Bone marrow (tissue), 2 donors: ENCODE results near the gene SETD1A.
A peak's percentile ranks its signal among the peaks of the same experiment; 100 is the strongest.

Experiments
- DNase-seq, 2 donors: peaks; one replicate each; lab custom pipeline; 2025; lab: John Stamatoyannopoulos, UW

Gene SETD1A

DNA sequence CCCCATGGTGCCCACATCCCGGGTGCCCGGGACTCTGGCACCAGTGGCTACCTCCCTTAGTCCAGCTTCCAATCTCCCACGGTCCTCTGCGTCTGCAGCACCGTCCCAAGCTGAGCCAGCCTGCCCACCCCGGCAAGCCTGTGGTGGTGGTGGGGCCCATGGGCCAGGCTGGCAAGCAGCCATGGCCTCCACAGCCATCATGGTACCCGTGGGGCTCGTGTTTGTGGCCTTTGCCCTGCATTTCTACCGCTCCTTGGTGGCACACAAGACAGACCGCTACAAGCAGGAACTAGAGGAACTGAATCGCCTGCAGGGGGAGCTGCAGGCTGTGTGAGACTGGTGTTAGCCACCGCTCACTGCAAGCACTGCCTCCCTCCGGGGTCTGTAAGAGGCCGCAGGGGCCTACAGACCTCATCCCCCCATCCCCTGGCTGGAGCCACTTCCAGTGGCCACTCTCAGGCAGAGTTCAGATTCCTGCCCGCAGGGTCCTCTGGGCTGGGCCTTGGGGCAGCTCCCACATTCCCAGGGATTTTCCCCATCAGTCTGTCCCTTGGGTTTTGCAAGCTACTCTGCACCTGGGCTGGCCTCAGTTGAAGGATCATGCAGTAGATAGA lies 3.9 kb upstream of the SETD1A start:
- peak; percentile 3 to 48 for DNase-seq

DNA sequence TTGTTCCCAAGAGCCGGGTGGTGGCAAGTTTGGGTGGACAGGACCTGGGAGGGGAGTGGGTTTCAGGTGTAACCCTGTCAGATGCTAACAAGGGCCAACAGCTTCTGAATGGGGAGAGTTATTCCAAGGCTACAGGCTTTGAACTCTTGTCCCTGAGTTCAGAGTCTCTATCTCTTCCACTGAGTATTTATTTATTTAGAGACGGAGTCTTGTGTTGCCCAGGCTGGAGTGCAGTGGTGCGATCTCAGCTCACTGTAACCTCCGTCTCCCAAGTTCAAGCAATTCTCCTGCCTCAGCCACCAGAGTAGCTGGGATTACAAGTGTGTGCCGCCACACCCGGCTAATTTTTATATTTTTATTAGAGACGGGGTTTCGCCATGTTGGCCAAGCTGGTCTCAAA lies 2.6 kb upstream of the SETD1A start:
- DNase-seq: no peak

DNA sequence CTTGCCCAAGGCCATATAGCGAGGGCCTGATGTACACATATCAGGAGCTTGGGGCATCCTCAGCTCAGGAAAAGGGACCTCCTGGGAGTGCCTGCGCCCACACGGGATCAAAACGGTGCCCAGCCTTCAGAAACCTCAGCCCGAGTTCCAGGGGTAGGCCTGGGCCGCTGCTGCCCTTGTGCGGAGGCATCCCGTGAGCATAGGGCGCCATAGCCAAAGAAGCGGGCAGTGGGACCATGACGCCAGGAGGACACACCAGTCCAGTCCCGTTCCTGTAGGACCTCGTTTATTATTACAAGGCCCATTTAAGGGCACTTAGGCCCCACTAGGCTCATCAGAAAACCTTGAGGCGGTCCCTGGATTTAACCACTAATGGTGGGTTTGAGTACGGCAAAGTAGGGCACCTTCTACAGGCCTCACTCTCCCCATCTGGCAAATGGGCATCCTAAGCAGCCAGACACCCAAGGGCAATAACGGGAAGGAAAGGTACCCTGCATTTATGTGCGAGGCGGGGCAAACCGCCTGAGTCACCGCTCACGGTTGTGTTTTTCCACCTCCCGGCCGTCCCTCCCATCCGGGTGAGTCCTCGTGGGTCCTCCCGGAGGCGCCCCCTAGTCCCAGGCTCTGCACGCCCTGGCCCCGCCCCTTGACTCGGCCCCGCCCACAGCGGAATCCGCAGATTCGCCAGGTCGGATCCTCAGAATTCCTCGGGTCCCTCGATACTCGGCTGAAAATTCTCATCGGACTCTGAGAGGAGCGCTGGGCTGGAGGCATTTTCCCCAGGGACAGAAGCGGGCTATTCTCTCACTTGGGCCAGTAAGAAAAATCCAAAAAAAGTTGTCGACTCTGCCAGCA lies 726 bp upstream of the SETD1A start:
- DNase-seq: peak; percentile 86 to 88

DNA sequence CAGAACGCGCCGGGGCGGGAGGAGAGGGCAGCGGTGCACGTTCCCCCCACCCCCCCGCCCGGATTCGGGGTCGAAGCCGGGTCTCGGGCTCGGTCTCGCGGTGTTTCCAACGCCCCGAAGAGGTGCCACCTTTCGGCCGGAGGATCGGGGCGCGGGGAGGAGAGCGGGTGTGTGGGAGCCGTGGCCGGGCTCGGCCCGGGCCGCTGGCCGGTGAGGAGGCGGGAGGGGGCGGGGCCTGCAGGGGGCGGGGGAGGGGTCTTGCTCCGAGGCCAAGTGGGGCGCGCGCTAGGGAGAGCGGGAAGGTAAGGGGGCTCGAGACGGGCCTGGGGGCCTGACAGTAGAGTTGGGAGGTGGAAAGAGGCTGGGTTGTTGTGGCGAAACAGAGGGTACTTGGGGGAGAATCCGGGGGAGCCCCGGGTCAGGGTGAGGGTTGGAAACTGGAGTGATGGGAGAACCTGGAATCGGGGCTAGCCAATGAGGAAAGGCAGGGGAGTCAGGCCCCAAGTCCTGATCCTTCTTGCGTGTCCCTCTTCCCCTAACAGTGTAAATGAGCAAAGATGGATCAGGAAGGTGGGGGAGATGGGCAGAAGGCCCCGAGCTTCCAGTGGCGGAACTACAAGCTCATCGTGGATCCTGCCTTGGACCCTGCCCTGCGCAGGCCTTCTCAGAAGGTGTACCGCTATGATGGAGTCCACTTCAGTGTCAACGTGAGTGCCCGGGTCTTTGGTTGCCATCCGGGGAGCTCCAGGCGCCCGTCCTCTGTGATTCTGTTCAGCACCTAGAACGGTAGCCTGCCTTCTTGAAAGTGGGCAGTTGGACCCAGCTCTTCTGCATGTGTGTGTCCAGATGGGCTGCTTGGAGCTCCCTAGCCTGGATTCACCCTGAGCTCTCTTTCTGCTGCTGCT lies 873 bp downstream of the SETD1A start:
- DNase-seq: no peak

DNA sequence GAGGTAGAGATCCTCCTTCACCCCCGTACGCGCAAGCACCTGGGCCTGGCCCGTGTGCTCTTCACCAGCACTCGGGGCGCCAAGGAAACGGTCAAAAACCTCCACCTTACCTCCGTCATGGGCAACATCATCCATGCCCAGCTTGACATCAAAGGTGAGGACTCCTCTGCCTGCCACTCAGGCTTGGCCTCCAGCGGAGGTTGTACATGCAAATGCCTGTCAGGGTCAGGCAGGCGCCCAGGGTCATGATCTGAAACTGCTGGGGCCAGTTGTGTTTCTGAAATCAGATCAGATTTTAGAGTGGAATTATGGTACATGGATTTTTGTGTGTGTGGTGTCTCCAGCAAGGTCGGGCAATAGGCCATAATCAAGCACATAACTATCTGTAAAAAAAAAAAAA lies 3.8 kb downstream of the SETD1A start:
- no peak for DNase-seq

DNA sequence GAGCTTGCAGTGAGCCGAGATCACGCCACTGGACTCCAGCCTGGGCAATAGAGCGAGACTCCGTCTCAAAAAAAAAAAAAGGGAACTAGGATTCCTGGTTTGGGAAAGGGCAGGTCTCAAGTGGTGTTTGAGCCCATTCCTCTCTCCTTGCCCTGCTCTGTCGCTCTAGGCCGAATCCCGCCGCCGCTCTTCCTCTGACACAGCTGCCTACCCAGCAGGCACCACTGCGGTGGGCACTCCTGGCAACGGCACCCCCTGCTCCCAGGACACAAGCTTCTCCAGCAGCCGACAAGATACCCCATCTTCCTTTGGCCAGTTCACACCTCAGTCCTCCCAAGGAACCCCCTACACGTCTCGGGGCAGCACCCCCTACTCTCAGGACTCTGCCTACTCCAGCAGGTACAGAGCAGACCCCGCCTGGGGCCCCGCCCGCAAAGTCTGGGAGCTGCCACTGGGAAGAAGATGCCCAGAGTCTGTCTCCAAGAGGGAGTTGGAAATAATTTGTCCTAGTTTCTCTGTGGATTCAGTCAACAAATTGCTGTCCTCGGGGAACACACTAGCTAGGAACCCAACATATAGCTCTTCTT lies 6.5 kb downstream of the SETD1A start:
- DNase-seq: no peak

DNA sequence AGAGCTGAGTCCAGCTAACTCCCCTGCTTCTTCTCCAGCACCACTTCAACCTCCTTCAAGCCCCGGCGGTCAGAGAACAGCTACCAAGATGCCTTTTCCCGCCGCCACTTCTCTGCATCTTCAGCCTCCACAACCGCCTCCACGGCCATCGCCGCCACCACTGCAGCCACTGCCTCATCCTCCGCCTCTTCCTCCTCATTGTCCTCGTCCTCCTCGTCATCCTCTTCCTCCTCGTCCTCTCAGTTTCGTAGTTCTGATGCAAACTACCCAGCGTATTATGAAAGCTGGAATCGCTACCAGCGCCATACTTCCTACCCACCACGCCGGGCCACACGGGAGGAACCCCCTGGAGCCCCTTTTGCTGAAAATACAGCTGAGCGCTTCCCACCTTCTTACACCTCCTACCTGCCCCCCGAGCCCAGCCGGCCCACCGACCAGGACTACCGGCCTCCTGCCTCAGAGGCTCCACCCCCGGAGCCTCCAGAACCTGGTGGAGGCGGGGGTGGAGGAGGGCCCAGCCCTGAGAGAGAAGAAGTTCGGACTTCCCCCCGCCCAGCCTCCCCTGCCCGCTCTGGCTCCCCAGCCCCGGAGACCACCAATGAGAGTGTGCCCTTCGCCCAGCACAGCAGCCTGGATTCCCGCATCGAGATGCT lies 7.1 kb downstream of the SETD1A start:
- no peak for DNase-seq

DNA sequence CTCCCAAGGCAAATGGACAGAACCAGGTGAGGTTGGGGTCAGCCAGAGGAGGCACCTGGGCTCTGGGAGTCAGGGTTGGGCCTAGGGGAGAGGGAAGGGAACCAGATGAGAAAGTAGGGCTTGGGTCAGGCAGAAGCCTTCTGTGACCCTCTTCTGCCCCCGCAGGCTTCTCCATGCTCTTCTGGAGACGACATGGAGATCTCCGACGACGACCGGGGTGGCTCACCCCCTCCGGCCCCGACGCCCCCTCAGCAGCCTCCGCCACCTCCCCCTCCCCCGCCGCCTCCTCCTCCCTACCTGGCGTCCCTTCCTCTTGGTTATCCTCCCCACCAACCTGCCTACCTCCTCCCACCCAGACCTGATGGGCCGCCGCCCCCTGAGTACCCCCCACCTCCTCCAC lies 7.9 kb downstream of the SETD1A start:
- DNase-seq: no peak

DNA sequence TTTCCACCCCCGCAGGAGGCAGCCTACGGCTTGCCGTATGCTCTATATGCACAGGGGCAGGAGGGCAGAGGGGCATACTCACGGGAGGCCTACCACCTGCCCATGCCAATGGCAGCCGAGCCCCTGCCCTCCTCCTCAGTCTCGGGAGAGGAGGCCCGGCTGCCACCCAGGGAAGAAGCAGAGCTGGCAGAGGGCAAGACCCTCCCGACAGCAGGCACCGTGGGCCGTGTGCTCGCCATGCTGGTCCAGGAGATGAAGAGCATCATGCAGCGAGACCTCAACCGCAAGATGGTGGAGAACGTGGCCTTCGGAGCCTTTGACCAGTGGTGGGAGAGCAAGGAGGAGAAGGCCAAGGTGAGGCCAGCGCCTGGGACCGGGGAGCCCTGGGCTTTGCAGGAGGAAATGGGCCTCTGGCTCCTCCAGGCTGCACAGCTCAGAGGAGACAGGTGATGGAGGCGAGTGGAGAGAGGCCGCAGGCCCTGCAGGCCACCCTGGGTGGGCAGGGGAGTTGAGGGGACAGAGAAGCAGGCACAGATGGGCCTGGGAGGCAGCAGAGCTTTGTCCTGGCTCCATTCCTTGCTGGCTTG lies 8.6 kb downstream of the SETD1A start:
- no peak for DNase-seq

DNA sequence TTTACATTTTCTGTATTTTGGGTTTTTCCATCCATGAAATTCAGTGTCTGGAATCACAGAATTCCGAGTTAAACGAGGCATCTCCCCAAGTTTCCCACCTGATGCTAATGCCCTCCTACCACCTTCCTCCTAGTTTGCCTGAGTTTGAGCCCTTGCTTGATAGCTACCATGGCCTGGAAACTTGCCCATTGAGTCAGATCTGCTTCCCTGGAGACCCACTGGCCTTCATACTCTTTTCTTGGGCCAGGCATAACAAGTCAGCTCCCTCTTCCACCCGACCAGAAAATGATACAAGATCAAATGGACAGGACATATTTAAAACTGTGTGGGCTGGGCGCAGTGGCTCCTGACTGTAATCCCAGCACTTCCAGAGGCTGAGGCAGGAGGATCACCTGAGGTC lies 10.2 kb downstream of the SETD1A start:
- no peak for DNase-seq

DNA sequence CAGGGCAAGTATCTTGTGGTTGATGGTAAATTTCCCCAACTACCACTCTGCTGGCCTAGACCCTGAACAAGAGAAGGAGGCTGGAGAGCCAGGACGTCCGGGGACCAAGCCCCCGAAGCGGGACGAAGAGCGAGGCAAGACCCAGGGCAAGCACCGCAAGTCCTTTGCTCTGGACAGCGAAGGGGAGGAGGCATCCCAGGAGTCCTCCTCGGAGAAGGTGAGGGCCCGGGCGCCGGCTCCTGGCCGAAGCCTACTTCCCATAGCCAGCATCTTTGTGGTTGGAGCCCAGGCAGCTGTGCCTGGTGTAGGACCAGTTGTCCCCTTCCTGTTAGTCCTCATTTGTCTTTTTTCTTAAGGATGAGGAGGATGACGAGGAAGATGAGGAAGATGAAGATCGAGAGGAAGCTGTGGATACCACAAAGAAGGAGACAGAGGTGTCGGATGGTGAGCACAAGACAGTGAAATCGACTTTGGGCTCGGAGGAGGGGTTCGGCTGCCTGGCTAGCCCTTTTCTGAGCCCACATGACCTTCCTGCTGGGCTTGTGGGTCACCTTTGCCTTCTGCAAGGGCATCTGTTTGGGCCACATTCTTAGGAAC lies 11.8 kb downstream of the SETD1A start:
- no peak for DNase-seq

DNA sequence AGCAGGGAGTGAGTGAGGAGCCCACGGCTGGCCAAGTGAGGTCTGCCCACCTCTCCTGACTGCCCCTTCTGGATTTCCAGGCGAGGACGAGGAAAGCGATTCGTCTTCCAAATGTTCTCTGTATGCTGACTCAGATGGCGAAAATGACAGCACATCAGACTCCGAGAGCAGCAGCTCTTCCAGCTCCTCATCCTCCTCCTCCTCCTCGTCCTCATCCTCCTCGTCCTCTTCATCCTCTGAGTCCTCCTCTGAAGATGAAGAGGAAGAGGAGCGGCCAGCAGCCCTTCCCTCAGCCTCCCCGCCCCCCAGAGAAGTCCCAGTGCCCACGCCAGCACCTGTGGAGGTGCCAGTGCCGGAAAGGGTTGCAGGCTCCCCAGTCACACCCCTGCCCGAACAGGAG lies 13.7 kb downstream of the SETD1A start:
- no peak for DNase-seq

DNA sequence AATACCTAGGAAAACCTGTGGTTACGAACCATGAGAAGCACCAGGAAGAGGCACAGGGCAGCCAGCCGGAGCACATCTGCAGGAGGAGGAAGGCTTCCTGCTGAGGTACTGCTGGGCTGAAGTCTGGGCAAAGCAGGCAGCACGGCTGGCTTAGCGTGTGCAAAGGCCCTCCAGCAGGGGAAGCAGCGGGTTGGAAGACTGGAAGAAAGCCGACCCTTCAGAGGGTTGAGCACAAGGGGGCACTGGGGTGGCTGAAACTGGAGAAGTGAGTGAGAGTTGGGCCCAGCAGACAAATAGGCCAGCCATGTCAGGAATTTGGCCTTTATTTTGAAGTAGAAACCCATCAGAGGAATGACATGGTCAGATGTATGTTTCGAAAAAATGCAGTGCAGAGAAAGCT lies 15.3 kb downstream of the SETD1A start:
- no peak for DNase-seq

DNA sequence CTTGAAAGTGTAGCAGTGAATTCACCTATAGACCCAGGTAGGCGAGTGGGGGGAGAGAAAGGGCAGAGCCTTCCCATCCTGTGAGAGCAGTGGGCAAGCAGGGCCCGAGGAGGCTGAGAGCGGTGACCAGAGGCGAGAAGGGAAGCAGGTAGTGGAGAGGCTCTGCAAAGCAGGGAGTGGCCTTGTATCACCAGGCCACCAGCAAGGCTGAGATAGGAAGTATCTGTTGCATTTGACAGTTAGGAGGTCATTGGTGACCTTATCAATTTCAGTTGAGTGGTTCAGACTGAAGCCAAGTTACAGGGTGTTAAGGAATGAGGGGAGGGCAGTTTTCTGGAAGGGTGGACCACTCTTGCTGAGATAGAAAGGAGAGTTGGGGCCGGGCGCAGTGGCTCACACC lies 16.8 kb downstream of the SETD1A start:
- DNase-seq: no peak

DNA sequence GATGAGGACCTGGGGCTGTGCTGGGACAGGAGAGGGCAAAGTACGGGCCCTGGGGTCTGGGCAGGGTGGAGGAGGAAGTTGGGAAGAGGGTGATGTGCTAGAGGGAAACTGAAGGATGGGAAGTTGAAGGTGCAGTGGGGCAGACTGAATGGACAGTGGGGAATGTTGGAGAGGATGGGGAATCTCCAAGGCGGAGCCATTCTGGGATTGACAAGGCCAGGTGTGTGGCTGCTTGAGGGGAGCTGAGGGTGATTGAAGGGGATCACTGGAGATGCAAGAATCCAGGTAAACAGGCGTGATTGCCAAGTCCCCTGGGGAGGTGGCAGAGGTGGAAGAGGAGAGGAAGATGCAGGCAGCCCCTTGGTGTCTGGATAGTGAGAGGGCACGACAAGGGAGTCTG lies 18.9 kb downstream of the SETD1A start:
- DNase-seq: no peak

DNA sequence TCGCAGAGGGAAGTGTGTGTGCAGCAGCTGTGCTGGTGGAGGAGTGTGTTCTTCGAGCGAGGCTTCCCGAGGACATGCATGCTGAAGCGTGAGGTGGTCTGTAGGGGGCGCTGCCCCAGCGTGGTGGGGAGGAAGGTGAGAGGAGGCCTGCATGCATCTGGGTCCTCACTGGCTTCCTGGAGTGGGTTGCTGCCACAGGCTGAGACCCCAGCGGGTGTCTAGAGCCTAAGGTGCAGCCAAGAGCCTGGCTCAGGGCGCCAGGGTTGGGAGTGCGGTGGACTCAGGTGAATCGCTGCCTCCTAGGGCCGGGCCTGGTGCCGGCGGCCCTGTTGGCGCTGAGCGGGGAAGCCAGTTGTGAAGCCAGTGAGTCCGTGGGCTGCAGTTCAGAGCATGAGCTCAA lies 19.9 kb downstream of the SETD1A start:
- no peak for DNase-seq

DNA sequence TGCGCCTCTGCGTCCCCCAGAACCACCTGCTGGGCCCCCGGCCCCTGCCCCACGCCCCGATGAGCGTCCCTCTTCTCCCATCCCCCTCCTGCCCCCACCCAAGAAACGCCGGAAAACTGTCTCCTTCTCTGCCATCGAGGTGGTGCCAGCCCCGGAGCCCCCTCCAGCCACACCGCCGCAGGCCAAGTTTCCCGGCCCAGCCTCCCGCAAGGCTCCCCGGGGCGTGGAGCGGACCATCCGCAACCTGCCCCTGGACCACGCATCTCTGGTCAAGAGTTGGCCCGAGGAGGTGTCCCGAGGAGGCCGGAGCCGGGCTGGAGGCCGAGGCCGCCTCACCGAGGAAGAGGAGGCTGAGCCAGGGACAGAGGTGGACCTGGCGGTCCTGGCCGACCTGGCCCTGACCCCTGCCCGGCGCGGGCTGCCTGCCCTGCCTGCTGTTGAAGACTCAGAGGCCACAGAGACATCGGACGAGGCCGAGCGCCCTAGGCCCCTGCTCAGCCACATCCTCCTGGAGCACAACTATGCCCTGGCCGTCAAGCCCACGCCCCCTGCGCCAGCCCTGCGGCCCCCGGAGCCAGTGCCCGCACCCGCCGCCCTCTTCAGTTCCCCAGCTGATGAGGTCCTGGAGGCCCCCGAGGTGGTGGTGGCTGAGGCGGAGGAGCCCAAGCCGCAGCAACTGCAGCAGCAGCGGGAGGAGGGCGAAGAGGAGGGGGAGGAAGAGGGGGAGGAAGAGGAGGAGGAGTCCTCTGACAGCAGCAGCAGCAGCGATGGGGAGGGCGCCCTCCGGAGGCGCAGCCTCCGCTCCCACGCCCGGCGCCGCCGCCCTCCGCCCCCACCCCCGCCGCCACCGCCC lies 21.8 kb downstream of the SETD1A start:
- no peak for DNase-seq

DNA sequence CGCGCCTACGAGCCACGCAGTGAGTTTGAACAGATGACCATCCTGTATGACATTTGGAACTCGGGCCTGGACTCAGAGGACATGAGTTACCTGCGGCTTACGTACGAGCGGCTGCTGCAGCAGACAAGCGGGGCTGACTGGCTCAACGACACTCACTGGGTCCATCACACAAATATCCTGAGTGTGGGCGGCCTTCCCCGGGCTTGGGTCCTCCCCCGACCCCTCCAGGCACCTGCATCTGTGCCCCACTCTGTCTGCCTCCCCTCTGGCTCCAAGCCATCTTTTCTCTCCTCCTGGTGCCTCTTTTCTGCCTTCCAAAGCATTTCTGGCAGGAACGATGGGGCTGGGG lies 22.4 kb downstream of the SETD1A start:
- no peak for DNase-seq

DNA sequence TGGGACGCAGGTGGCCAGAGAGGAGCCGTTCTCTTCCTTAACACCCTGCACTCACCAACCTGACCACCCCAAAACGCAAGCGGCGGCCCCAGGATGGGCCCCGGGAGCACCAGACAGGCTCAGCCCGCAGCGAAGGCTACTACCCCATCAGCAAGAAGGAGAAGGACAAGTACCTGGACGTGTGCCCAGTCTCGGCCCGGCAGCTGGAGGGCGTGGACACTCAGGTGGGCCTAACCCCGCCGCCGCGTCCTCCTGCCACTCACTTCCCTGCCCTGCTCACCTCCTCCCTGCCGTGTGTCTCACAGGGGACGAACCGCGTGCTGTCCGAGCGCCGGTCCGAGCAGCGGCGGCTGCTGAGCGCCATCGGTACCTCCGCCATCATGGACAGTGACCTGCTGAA lies 22.9 kb downstream of the SETD1A start:
- DNase-seq: no peak

DNA sequence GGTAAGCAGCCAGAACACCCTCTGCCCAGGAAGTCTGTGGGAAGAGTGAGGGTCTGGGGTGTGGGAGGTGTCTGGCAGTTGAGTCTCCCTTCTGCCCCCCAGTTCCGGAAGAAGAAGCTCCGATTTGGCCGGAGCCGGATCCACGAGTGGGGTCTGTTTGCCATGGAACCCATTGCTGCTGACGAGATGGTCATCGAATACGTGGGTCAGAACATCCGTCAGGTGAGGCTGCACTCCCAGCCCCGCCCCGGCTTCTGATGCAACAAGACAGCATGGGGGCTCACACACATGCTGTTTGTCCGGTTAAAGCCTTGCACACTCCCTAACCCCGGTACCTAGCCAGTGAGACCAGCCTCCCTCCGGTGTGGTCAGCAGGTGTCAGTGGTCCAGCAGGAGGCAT lies 23.4 kb downstream of the SETD1A start:
- no peak for DNase-seq
